Measurements from ENCODE around the gene CLCN7.
"Not testable (repeated sequence)": the region's sequence is repeated elsewhere in the genome, so short reads cannot be mapped to it uniquely, and the experiment has no call there.

Gene CLCN7

DNA sequence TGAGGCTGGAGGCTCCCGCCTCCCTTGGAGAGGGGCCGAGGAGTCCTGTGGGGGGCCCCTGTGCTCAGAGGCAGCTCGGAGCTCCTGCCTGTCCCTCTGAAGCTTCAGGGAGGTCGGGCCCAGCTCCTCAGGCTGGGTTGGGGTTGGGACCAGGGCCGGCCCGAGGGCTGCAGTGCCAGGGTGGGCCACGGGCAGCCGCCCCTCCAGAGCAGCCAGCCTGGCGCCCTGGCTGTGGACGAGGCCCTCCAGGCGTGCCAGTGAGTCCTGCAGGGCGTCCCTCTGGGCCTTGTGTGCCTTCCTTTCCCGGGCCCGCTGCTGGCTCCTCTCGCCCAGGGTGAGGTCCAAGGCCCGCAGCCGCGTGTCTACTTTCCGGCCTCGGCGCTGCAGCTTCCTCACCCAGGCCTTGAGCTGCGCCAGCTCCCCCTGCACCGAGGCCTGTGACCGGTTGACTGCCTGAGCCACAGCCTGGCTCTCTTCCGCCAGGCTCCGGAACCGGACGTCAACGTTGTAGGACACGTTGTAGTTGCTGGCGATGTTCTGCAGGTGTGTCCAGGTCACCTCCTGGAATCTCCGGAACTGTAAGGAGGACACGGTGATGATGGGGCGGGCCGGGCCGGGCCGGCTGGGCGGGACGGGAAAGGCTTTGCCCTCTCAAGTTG lies 12.7 kb upstream of the CLCN7 start:
- no peak for DNase-seq (ENCODE audit: low spot score)
- FAIRE-seq, result no peak

DNA sequence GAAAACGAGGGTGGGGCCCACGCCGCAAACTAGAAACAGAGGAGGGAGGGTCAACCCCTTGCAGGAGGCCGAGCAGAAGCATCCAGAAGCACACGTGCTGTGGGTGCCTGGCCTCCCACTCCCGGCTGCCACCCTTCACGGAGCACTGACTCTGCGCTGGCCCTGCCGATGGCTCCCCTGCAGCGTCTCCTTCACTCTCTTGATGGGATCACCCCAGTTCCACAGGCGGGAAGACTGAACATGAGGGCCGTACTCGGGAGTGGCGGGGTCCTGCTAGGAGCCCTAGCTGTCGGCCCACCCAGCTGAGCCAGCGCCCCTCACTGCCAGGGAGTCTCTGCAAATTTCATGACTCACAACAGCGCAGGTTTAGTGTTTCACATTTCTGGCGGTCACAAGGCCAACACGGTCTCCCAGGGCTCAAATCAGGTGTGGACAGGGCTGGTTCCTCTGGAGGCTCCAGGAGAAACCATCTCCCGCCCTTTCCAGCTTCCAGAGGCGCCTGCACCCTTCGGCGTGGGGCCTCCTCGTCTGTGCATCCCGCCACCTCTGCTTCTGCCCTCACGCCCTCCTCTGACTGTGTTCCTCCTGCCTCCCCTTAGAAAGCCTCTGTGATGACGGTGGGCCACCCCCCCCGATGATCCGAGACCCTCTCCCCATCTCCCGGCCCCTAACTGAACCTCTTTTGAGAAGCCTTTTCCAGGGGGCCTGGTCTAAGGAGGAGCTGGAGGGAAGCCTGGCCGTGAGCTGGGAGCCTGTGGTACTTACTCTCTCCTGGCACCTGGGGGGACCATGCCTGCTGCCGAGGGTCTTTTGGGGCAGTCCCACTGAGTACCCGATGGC lies 11.9 kb upstream of the CLCN7 start:
- FAIRE-seq (no peak), DNase-seq (ENCODE audit: low spot score) (no peak)

DNA sequence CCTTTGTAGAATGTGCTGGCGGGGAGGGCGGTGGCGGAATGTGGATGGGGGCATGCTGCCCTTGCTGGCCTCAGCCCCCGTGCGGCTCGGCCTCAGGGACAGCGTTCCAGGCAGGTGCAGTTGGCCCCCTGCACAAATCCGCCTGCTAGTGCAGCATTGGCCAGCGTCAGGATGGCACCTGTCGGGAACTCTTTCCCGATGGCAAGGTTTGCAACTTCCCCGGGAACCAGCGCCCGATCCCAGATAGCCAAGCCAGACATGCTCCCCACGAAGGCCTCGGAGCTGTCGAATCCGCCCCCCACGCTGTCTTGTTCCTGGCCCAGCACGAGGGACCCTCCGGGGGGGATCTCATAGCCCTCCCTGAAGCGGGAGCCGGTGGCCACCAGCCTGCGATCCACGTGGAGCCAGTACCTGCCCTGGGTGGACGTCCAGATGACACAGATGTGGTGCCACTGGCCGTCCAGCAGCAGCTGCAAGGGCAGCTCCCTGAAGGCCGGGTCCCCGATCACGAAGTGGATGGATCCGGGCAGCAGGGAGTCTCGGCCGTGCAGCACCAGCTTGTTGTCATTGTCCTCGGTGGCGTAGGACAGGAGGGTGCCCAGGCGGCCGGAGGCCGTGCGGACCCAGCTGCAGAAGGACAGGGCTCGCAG lies 11.1 kb upstream of the CLCN7 start:
- no peak for DNase-seq (ENCODE audit: low spot score)
- FAIRE-seq, result no peak

DNA sequence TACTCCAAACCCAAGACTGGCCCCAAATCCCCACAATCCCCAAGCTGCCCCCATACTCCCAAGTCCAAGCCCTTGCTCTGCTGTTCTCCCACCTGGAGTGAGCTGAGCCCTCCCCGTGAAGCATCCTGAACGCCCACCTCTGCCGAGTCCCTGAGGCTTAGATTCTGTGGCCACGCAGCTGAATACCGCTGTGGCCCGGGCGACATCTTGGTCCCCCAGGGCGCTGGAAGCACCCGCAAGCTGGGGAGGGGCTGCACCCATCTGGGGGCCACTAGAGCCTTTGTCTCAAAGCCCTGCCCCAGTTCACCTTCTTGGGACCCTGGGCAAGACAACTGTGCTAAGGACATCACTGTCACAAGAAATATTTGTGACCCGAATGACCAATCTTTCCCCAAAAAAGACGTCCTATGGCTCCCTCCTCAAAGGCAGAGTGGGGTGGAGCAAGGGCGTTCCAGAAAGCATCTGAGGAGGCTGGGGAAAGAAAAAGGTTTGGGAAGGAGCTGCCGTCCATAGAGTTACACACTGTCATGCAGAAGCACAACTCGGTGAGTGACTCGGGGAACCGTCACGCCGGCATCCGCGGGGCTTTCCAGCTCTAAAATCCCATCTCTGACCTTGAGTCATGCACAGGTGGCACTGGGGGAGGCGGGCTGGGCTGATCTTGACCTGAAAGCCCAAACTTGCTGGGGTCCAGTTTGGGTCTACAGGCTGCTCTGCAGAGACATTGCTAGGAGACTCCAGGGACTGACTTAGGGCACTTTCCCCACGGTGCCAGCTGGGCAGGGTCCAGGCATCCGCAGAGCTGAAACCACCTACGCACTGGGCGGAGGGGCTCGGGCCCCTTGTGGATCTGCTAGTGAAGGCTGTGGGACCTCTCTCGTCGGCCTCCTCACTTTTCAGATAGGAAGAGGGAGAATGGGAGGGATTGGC lies 7.3 kb upstream of the CLCN7 start:
- FAIRE-seq (no peak), DNase-seq (ENCODE audit: low spot score) (no peak)

DNA sequence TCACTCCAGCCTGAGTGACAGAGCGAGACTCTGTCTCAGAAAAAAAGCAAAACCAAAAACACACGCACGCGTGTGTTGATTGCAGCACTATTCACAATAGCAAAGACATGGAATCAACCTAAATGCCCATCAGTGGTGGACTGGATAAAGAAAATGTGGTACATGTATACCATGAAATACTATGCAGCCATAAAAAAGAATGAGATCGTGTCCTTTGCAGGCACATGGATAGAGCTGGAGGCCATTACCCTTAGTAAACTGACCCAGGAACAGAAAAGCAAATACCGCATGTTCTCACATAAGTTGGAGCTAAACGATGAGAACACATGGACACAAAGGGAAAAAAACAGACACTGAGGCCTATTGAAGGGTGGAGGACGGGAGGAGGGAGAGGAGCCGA lies 4.1 kb upstream of the CLCN7 start:
- not testable (repeated sequence) for FAIRE-seq; DNase-seq (ENCODE audit: low spot score)

DNA sequence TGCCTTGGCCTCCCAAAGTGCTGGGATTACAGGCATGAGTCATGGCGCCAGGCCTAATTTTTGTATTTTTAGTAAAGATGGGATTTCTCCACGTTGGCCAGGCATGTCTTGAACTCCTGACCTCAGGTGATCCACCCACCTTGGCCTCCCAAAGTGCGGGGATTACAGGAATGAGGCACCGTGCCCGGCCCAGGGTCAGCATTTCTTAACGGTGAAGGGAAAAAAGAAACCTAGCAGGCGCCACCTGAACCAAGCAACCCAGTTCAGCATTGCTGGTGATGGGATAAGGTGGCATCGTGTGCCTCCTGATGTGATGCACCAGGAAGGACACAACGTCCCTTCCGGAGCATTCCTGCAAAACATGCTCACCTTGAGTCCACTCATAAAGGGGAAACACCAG lies 2.2 kb upstream of the CLCN7 start:
- no peak for FAIRE-seq

DNA sequence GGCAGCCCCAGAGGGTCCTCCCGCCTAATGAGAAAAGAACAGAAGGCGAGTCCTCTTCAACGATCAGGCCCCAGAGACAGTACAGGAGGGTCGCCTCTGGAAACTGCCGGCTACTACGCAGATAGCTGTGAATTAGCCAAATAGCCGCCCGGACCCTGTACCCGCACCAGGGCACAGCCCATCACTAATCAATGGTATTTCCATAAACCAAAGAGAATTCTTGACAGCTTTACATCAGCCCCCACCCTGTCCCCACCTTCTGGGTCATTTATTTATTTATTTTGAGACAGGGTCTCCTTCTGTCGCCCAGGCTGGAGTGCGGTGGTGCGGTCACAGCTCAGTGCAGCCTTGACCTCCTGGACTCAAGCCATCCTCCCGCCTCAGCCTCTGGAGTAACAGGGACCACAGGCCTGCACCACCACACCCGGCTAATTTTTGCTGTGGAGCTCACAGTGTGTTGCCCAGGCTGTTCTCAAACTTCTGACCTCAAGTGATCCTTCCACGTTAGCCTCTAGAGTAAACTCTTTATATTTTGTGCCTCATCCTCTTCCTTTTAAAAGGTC lies 805 bp upstream of the CLCN7 start:
- FAIRE-seq (no peak), DNase-seq (ENCODE audit: low spot score) (no peak)

More for the DNA sequence above, 2.2 kb upstream of the CLCN7 start:
- DNase-seq (ENCODE audit: low spot score), result no peak

DNA sequence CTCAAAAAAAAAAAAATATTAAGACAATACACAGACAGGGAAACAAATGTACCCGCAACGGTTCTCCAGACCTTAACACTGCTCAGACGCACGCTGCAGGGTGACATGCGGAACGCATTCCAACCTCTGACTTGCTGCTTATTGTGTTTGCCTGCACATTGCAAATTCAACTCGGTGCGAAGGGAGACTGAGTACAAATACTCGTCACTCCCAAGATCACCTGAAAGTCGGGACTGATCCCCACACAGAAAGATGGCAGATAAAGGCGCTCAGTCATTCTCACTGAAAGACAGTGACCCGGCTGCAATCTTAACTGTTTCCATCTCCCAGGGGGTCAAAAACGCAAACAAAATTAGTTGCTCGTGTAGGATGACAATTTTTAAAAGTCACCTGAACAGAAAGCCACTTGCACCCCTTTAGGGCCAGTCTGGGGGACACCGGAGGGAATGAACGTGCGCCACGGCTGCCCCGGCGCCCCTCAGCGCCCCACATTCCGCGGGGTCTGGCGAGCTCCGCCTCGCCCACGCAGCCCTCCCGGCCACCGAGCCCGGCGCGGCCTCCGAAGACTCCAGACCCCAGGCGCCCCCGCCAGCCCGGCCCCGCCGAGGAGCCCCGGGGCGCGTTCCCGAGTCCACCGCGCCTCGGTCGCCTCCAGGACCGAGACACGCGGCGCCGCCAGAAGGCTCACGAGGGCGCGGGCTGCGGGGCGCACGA lies 589 bp downstream of the CLCN7 start:
- FAIRE-seq, result no peak
- no peak for DNase-seq (ENCODE audit: low spot score)

DNA sequence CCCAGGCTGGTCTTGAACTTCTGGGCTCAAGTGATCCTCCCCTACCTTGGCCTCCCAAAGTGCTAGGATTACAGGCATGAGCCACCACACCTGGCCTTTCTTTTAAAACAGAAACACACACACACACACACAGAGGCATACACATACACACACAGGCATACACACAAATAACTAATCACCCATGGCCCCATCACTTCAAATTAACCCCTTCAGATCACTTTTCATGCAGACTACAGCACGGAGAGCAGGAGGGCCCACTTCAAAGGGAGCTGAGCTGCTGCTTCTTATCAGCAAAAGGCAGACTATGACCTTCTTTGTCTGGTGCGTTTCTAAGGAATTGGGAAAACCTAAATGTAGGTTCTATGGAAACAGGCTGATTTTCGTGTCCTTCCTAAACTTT lies 1.9 kb downstream of the CLCN7 start:
- DNase-seq (ENCODE audit: low spot score) (no peak), FAIRE-seq (no peak)

DNA sequence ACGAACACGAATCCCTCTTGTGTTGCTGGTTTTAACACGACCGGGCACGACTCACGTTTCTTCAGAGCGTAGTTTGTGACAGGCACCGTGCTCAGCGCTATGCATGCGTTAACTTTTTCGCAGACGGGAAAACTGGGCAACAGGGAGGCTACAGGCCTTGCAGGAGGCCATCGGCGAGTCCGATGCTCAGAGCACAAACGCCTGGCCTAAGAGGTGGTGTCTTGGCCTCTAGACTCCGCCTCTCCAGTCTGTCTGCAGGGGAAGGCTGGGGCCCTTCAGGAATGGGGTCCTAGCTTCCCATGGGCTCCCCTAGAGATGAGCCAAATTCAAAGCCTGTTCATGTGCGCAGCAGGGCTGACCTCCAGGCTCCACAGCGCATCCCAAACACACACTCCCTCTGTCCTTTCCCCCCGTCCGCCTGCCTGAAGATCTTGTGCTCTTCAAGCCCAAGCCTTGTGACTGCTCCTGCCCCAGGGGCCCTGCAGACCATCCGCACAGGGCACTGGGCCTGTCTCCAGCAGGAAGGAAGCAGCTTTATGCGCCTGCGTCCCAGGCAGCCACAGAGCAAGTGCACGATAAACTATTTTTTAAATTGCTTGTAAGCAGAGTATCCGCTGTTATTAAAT lies 3.1 kb downstream of the CLCN7 start:
- no peak for FAIRE-seq
- DNase-seq (ENCODE audit: low spot score), result no peak

DNA sequence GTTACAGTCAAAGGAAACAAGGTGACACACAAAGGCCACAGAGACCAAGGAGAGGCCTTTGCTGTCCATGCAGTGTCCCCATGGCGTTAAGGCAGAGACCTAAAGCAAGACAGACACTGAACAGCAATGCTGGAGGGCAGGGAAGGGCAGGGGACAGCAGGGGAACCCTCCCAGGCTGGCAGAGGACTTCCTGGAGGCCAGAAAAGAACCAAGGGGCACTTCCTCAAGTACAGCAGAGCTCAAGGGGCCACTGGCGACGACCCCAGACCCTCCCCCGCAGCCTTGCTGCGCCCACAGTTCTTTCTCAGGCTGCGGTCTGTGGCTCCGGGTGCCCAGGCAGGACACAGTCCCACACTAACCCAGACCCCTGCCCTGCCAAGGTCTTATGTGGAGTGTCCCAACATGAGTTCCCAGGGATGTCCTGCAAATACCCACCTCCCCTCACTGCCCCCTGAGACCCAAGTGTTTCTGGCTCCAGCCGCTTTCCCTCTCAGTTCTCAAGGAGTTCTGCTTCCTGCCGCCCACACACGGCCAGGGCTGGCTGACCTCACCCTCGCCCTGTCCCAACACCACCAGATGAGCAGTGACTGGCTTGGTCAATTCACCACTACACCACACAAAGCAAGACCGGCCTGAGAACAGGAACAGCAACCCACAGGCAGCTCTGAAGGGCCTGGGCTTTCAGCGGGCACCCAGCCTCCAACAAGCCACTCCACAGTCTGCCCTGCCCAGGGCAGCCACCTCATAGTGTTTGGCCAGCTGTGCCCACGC lies 4.2 kb downstream of the CLCN7 start:
- DNase-seq (ENCODE audit: low spot score) (no peak), FAIRE-seq (no peak)

DNA sequence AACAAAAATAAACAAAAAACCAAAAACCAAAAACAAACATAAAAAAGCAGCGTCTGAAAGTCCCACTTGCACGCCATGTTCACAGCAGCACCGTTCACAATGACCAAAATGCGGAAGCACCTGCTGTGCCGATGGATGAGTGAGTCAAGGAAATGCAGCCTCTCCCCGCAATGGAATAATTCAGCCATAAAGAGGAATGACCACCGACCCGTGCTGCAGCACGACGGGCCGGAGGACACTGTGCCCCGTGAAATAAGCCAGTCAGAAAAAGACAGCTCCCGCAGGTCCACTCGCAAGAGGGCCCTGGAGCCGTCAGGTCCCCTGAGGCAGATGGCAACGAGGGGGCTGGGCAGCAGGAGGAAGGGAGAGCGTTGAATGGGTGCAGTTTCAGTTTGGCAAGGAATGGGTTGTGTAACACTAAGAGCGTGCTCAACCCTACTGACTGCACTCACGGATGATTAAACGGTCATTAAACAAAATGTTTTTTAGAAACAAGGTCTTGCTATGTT lies 5.1 kb downstream of the CLCN7 start:
- FAIRE-seq, result no peak

DNA sequence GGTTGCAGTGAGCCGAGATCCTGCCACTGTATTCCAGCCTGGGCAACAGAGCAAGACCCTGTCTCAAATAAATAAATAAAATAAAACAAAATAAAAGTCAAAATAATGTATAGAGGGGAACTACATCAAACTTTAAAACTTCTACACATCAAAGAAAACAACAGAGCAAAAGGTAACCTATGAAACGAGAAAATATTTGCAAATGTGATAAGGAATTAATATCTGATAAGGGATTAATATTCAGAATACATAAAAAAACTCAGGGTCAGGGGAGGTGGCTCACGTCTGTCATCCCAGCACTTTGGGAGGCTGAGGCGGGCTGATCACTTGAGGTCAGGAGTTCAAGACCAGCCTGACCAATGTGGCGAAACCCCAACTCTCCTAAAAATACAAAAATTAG lies 5.7 kb downstream of the CLCN7 start:
- not testable (repeated sequence) for DNase-seq (ENCODE audit: low spot score); FAIRE-seq

More for the DNA sequence above, 5.1 kb downstream of the CLCN7 start:
- no peak for DNase-seq (ENCODE audit: low spot score)

DNA sequence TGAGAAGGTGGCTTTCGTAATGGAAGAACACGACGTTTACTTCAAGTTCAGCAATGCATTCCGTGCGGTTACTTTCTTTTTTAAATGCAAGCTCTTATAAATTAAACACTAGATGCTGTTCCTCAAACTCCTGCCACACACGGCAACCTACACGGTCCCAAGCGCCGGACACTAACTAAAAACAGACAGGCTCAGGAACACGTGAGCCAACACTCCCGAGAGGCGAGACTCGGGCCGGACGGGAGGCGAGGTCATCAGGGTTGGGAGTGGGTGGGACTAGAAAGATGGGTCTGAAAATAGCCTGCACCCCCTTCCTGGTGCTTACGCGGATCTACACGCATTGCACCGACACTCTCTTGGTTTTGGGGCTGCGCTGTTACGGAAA lies 6.4 kb downstream of the CLCN7 start:
- FAIRE-seq, result no peak

DNA sequence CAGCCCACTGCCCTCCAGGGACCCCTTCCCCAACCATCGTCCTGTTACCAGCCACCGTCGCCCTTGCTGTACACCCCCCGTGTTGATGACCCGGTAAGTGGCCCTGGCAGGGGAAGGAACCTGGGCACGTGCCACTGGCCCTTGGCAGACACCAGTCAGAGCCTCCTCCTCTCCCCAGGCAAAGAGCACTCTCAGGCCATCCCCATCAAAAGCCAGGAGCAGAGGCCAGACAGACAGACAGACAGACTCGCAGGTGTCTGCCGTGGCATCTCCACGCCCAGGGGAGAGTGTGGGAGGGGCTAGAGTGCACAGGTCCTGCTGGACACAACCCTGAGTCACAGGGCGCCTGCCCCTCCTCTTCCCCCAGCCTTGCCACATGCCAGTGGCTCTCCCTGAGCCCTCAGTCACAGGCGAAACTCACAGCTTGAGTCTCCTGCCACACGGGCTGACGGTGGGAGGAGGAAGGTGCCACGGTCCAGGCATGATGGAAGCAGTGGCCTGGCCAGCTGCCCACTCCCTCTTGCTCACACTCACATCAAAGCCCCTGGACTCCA lies 7.8 kb downstream of the CLCN7 start:
- DNase-seq (ENCODE audit: low spot score) (peak; percentile 31), FAIRE-seq (no peak)

More for the DNA sequence above, 6.4 kb downstream of the CLCN7 start:
- DNase-seq (ENCODE audit: low spot score), result no peak

DNA sequence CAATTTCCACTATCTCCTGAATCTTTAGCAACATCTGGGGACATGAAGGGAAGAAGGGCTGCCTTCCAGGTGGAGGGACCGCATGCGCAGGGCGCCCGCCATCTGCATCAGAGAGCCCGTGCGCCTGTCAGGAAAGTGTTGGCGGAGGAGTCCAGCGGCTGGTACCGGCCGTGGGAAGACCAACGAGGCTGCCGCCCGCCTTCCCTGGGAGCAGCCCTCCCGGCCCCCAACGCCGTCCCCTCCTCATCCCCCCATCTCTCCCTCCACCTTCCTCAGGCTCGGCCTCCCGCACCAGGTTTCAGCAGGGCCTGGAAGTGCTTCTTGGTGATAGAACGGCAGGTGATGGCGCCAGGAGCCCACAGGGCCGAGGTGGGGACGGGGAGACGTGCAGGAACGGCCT lies 8.8 kb downstream of the CLCN7 start:
- FAIRE-seq (peak; percentile 17), DNase-seq (ENCODE audit: low spot score) (no peak)

DNA sequence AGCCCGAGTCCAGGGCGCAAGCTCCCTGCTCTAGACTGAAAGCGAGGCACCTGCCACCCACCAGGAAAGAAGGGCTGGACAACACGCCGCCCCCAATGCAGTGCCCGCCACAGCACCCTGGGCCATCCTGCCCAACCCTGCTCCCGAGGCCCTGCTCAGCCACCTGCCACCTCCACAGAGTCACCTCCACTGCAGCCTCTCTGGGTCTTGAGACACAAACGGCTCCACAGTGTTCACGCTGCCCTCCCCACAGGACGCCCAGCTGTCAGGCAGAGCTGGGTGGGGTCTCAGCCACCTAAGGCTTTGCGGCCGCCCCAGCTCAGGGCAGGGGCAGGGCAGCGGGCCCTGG lies 9.3 kb downstream of the CLCN7 start:
- FAIRE-seq (no peak), DNase-seq (ENCODE audit: low spot score) (no peak)

DNA sequence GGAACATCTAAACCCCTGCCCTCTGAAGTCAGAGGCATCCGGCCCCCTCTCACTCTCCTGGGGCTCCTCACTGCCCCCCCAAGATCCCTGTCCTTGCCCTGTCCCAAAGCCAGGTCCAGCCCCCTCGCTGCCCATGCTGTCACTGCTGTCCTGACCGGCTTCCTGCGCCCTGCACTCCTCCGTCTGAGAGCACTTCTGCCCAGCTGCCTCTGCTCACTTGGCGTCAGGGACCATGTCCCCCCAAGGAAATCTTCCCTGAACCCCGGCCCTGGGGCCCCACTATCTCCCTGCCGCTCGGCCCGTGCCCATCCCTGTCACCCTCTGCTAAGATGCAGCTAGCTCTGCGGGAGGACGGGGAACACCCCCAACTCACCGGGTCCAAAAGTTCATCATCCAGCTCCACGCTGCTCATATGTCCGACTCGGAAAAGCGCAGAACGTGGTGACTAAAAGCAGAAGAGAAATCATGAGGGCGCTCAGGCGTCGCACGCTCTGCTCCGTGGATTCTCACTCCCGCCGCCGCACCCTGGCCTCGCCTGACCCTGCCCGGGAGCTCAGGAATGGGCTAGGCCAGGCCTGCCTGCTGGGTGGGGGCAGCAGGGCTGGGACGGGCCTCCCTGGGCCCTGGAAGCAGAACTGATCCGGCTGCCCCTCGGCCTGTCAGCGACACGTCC lies 9.8 kb downstream of the CLCN7 start:
- DNase-seq (ENCODE audit: low spot score) (no peak), FAIRE-seq (no peak)

Measured in urothelium cell line (cell line).